ENCODE measurements around the gene KLHL25.
A peak's percentile ranks its signal among the peaks of the same experiment; 100 is the strongest.
"Not testable (repeated sequence)": the region's sequence is repeated elsewhere in the genome, so short reads cannot be mapped to it uniquely, and the experiment has no call there.

KLHL25 gene

DNA sequence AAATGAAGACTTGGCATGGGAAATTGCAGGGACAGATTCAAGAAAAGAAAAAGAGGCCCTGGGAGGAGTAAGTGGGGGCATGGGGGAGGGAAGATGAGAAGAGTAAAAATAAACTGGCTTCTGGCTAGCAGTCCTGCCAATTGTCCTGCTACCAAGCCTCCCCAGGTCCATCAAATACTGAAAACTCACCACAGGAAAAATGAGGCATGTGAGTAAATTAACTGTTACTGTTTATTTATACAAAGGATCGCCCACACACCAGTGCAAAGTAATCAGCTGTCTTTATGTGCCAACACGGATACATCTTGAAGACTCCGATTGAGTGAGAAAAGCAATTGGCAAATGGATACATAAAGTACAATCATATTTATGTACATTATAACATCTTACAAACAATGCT lies 10.7 kb upstream of the KLHL25 start:
- no peak overlapping the region for H3K4me3 ChIP-seq (ENCODE audit: low read depth, low read length)

DNA sequence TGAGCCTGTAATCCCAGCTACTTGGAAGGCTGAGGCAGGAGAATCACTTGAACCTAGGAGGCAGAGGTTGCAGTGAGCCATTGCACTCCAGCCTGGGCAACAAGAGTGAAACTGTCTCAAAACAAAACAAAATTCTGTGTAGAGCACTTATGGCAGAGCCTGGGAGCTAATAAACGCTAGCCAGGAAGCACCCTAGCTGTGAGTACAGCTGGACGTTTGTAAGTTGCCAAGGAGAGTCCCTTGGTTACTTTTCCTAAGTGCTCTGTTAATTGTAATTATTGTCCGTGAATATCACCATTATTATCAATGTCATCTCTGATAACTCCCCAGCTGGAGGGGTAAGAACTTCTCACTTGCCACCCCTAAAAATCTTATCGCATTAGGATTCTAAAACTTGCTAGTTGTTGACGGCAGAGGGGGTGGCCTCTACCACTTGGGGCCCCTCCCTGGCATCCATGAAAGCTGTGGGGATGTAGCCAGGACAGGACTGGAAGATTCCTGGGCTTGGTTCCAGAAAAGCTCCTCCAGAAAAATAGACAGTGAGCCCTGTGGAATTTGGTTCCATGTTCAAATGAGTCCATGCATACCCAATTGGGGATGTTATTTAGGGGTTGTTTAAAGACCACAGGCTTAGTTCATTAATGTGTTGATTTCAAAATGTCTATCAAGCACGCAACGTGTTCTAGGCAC lies 9.9 kb upstream of the KLHL25 start:
- no peak overlapping the region for H3K4me3 ChIP-seq (ENCODE audit: low read depth, low read length)

DNA sequence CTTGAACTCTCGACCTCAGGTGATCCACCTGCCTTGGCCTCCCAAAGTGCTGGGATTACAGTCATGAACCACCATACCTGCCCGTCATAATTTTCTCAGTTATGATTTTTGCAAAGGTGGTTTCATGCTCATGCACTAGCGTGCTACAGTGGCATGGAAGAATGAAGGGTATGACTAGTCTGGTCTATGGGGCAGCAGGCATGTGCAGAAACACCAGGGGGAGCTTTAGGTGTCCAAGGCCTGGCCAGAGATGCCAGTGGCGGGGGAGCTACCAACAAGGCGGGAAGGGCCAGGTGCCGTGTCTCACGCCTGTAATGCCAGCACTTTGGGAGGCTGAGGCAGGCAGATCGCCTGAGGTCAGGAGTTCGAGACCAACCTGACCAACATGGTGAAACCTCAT lies 7.9 kb upstream of the KLHL25 start:
- H3K4me3 ChIP-seq (ENCODE audit: low read depth, low read length): not testable (repeated sequence)

DNA sequence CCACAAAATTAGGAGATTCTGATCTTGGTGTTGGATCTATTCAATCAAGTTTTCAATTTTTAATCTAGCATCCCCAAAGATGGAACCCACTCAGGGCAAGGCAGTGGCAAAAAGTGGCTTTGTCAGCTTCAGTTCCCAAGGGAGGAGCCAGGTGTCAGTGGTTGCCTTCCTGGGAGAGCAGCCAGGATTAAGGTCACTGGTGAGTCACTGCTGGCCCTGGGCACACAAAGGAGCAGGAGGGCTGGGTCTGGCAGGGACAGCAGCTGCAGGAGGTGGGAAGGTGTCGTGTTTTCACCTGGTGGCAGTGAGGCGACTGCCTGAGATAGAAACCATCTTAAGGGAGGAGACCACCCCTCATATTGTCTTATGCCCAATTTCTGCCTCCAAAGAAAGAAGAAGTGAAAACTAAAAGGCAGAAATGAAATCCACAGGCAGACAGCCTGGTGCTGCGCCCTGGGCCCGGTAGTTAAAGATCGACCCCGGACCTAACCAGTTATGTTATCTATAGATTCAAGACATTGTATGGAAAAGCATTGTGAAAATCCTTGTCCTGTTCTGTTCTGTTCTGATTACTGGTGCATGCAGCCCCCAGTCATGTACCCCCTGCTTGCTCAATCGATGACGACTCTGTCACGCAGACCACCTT lies 5.9 kb upstream of the KLHL25 start:
- no peak overlapping the region for H3K4me3 ChIP-seq (ENCODE audit: low read depth, low read length)

DNA sequence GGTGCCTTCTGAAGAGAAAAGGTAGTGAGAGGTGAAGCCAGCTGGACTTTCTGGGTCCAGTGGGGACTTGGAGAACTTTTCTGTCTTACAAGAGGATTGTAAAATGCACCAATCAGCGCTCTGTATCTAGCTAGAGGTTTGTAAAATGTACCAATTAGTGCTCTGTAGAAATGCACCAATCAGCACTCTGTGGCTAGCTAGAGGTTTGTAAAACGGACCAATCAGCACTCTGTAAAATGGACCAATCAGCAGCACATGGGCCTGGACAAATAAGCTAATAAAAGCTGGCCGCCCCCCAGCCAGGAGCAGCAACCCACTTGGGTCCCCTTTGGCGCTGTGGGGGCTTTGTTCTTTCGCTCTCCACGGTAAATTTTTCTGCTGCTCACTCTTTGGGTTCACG lies 1.6 kb upstream of the KLHL25 start:
- not testable (repeated sequence) for H3K4me3 ChIP-seq (ENCODE audit: low read depth, low read length)

DNA sequence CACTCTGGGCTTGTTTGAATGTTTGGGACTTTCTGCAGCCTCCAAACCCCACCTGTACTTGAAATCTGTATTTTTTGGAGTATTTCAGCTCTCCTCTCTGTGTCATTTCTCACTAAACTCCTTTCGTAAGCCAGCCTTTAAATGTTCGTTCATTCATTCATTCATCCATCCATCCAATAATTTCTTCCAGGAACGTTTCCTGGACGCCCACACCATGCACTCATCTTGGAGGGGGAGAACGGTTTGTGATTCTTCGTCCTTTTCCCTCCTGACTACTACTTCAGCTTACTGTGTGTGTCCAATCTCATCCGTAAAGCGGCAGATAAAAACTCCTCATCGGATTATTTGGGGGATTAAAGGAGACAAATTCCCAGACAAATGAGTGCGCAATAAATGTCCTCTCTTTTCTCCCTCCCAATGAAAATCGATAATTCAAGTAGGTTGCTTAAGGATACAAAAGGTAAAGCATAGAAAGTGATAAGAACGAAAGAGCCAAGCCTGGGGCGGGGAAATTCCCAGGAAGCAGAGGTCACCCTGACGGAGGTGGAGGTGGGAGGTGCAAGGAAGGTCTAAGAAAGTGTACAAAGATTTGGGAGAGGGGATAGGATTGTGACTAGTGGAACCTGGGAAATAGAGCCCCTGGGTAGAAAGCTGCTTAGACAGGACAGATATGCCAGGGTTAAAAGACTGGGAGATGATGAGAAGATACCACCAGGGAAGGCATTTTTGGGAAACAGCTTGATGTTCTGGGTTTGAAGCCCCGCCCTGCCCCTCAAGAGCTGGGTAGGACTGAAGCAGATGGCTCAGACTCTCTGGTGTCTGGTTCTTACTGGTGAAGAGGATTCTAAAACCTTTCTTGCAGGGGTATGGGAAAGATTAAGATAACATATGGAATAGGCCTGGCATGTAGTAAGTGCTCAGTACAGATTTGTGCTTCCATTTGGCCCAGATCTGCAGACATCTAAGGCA lies 896 bp upstream of the KLHL25 start:
- no peak overlapping the region for H3K4me3 ChIP-seq (ENCODE audit: low read depth, low read length)

DNA sequence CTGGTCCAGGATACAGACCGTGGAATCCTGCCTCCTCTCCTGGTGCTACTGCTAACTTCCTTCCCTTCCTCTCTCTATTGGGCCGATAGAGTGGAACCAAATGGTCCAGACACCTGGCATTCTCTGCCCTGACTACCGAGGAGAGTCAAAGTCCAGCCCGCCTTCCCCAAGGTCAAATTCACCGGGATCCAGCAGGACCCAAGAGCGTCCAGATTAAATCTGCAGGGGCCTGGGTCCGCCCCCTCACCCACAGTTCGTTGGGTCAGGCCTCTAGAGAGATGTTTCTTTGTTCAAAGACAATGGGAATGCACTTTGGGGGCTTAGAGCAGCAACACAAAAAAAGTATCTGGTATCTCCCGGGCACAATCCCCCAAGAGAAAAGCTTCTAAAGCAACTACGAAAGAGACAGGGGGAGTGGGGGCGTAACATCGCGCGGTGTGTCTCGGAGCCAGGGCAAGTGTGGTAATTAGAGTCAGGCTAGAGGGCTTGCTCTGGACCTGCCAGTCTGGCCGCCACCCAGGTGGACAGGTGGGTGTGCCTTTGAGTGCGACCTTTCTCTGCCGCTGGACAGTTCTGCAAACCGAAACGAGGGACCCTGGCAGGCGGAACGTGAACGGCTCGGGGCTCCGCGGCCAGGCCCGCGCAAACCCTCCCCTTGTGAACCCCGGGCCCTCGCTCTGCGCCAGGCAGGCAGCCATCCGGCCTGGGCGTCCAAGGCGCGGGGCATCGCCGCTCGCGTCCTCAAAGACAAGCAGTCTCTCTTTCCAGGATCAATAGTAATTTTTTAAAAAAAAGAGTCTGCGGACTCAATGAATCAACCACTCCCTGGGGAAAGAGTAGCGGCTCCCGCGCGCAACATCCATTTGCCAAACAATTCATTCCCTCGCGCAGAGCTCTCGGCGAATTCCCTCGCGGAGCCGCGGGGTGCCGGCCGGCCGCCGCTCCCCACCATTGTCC lies 806 bp downstream of the KLHL25 start:
- peak overlapping the region; percentile 78 for H3K4me3 ChIP-seq (ENCODE audit: low read depth, low read length)

- peak overlapping the region; percentile 78 for H3K4me3 ChIP-seq (ENCODE audit: low read depth, low read length)
Measured at GRCh38 chr15:85792912-85793590, 1.7 kb downstream of the KLHL25 start.

- H3K4me3 ChIP-seq (ENCODE audit: low read depth, low read length): no peak overlapping the region
Measured at GRCh38 chr15:85792102-85792731, 2.5 kb downstream of the KLHL25 start.

DNA sequence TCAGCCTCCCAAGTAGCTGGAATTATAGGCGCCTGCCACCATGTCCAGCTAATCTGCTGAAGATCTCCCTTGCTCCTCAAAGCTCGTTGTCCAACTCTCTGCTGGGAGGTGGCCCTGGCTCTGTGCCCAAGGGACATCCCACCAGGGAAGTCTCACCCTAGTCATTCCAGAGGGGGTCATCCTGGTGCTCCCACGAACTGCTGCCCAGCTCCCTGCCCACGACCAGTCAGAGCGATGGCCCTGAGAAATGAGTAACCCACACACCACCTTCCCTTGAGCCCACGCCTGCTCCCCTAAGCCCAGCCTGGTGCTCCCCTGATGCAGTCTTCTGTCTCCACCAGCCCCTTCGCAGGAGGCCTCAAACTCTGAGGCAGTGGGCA lies 5.2 kb downstream of the KLHL25 start:
- no peak overlapping the region for H3K4me3 ChIP-seq (ENCODE audit: low read depth, low read length)

DNA sequence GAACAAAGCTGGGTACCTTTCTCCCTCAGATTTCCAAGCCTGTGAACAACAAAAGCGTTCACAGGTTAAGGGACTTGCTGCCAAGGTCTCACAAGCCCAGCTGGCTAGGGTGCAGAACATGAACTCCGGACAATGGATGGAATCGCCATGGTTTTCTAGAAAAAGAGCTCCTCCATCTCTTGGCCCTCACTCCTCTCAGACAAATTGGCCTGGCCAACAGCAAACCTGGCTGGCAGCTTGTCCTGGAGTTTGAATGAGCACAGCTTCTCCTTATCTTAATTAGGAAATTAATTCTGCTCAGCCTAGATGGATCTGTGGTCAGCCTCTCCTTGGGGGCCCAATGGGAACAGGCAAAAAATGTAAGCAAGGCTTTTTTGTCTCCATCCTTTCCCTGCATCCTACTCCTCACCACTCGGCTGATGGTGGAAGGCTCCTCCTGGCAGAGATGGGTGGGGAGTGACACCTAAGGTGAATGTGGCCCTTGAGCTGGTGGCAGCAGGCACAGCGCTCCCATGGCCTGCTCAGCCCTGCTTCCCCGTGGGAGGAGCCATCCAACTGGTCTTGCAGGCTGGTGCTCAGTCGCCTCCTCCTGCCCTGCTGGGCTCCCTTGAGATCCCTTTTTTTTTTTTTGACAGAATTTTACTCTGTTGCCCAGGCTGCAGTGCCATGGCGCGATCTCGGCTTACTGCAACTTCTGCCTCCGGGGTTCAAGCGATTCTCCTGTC lies 5.8 kb downstream of the KLHL25 start:
- no peak overlapping the region for H3K4me3 ChIP-seq (ENCODE audit: low read depth, low read length)

- H3K4me3 ChIP-seq (ENCODE audit: low read depth, low read length): no peak overlapping the region
Measured at GRCh38 chr15:85786781-85787114, 8.0 kb downstream of the KLHL25 start.

GRCh38 chr15:85785887-85786780 lies 8.6 kb downstream of the KLHL25 start:
- H3K4me3 ChIP-seq (ENCODE audit: low read depth, low read length): no peak overlapping the region

GRCh38 chr15:85782064-85782463 lies 12.7 kb downstream of the KLHL25 start:
- no peak overlapping the region for H3K4me3 ChIP-seq (ENCODE audit: low read depth, low read length)

DNA sequence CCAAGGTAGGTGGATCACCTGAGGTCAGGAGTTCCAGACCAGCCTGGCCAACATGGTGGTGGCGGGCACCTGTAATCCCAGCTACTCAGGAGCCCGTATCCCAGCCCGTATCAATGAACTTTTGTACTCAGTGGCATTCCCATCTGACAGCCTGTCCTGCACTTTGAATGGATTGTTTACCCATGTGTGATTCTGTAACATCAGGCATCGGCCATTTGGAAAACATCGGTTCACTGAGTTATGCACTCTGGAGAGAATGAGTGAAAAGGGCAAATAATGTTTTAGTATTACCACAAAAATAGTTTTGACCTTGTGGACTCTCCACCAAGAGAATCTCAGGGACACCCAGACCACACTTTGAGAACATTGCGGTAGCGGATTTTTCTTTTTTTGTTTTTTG lies 13.6 kb downstream of the KLHL25 start:
- no peak overlapping the region for H3K4me3 ChIP-seq (ENCODE audit: low read depth, low read length)

DNA sequence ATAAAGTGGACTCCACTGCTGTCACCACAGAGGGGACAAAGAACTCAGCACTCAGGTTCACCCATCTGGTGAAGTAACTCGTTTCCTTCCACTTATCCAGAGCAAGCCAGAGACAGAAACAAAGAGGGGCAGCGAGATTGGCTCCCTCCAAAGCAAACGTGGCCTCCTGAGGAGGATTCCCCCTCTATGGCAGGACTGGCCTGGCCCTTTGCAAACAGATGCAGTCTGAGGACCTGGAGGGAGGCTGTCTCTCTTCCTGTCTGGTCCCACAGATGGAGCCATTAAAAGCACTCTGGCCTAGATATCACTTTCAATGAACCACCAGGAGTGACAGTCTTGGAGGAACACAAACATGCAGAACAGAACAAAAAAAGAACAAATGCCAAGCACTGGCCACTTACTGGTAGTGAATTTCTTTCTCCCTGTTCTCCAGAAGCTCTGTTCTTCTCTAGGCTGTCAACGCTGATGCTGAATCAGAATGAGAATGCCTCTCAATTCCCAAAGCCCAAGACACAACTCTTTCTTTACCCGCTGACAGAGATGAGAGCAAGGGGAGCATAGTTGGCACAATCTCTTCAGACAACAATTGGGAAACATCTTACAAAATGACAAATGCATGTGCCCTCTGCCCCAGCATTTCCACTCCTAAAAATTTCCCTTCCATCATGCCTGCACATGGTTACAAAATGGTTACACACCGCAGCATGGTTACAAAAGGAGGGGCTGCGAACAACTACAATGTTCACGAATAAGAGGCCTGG lies 14.3 kb downstream of the KLHL25 start:
- H3K4me3 ChIP-seq (ENCODE audit: low read depth, low read length): no peak overlapping the region

GRCh38 chr15:85779249-85779648 lies 15.5 kb downstream of the KLHL25 start:
- no peak overlapping the region for H3K4me3 ChIP-seq (ENCODE audit: low read depth, low read length)
